Neutrophil (primary cell): ENCODE data around the gene MCRS1.

Experiments used
- H3K27ac ChIP-seq: fragments of 200-600 bp; sonication (generic); 2 replicates; pipeline ENCODE4 v1.5.1; 2016; ENCODE audit warnings: mild to moderate bottlenecking, moderate library complexity
- H3K27me3 ChIP-seq: fragments of 200-600 bp; sonication (generic); 2 replicates; pipeline ENCODE4 v1.6.0; 2016; ENCODE audit warnings: mild to moderate bottlenecking
- H3K36me3 ChIP-seq: fragments of 200-600 bp; sonication (generic); 2 replicates; pipeline ENCODE4 v1.5.1; 2017
- H3K4me1 ChIP-seq, 2 experiments: fragments of 200-600 bp in 1 of 2; sonication (generic) in 1 of 2; 1 replicate in 1 of 2; 2 replicates in 1 of 2; pipeline versions ENCODE4 v1.5.1 to v1.6.1; 2013 to 2016; ENCODE audit warnings: low read depth in 1 of 2, low read length in 1 of 2, mild to moderate bottlenecking in 1 of 2, moderate library complexity in 1 of 2; ENCODE audit not compliant: control insufficient read depth in 1 of 2, insufficient read depth in 1 of 2
- H3K4me3 ChIP-seq, 2 experiments: fragments of 200-600 bp in 1 of 2; sonication (generic) in 1 of 2; 1 replicate in 1 of 2; 2 replicates in 1 of 2; pipeline ENCODE4 v1.5.1; 2013 to 2016; ENCODE audit warnings: low read depth in 1 of 2, low read length in 1 of 2, mild to moderate bottlenecking in 1 of 2, moderate library complexity in 1 of 2
- H3K9me3 ChIP-seq: fragments of 200-600 bp; sonication (generic); 2 replicates; pipeline ENCODE4 v1.5.1; 2016
- TF ChIP-seq, protein P1 (sequence below): fragments of 200-600 bp; sonication (generic); IDR thresholded peaks from 2 replicates; pipeline ENCODE4 v1.5.1; 2016; ENCODE audit warnings: antibody characterized with exemption

The MCRS1 gene

DNA sequence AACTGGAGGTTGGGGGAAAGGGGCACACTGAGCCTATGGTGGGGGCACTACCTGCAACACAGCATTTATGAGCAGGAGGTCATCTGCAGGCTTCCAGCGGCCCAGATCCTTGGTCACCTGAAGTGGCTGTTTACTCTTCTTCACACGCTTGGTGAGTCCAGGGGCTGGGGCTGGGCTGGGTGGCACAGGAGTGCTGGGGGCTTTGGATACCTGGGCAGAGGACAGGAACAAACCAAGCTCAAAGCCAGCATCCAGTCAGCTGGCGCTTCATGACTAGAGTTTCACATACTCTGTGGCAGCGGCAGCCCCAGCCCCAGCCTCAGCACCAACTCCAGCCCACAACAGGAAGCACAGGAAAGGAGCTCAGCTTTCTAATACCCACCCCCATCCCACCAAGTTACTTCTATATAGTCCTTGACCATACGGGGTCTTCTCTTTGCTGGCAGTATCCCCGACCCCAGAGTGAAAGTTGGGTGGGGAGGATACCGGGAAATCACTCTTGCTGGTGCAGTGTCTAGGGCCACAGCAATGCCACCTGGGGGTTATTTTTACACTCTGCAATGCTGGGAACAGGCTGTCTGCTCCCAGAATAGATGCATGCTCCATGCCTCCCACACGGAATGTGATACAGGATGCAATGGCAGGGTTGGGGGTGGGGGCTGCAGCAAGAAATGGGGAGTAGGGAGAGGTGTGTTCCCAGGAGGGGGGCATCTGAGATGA is 3.1 kb downstream of the MCRS1 start:
- no peaks in the 10 kb centered on the region for H3K9me3 ChIP-seq
- TF ChIP-seq, protein P1, sequence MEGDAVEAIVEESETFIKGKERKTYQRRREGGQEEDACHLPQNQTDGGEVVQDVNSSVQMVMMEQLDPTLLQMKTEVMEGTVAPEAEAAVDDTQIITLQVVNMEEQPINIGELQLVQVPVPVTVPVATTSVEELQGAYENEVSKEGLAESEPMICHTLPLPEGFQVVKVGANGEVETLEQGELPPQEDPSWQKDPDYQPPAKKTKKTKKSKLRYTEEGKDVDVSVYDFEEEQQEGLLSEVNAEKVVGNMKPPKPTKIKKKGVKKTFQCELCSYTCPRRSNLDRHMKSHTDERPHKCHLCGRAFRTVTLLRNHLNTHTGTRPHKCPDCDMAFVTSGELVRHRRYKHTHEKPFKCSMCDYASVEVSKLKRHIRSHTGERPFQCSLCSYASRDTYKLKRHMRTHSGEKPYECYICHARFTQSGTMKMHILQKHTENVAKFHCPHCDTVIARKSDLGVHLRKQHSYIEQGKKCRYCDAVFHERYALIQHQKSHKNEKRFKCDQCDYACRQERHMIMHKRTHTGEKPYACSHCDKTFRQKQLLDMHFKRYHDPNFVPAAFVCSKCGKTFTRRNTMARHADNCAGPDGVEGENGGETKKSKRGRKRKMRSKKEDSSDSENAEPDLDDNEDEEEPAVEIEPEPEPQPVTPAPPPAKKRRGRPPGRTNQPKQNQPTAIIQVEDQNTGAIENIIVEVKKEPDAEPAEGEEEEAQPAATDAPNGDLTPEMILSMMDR, result no peak
- peaks cover 16 to 21% of the 10 kb centered on the region in 2 experiments for H3K4me1 ChIP-seq
- no peak overlapping the region for H3K27ac ChIP-seq
- H3K27me3 ChIP-seq, result no peaks in the 10 kb centered on the region
- H3K4me3 ChIP-seq, result no peak overlapping the region
- H3K36me3 ChIP-seq, result peaks cover 63% of the 10 kb centered on the region

DNA sequence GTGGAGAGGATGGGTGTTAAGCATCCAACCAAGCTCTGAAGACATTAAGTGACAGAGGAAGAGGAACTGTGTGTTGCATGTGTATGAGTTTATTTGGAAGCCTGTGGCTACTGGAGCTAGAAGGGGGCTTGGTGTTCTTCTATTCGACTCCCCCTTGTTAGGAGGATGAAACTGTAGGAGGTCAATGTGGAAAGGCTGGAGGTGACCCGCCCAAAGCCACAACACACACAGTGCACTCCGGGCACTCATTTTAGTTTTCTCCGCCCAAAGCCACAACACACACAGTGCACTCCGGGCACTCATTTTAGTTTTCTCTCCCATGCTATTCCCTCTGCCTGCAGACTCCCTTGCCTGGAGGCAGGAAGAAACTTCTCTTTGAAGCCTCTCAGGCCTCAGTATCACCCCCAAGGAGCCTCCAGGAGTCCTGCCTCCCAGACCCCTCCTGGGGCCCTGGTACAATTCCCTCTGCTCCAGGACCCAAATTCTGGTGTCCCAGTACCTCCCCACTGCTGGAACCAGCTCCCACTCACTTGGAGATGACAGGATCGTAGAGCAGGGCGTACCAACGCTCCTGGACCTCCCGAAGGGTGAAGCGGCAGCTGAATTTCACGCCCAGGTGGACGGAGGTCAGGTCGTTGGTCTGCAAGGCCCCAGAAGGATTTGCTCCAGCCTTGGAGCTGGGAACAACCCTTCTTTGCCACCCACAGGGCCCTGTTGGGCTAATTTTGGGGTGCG is 3.8 kb downstream of the MCRS1 start:
- peaks cover 16 to 21% of the 10 kb centered on the region in 2 experiments for H3K4me1 ChIP-seq
- peaks cover 70% of the 10 kb centered on the region for H3K36me3 ChIP-seq
- TF ChIP-seq, protein P1, result no peak
- H3K27me3 ChIP-seq, result no peaks in the 10 kb centered on the region
- no peak overlapping the region for H3K4me3 ChIP-seq
- no peak overlapping the region for H3K27ac ChIP-seq
- no peaks in the 10 kb centered on the region for H3K9me3 ChIP-seq

DNA sequence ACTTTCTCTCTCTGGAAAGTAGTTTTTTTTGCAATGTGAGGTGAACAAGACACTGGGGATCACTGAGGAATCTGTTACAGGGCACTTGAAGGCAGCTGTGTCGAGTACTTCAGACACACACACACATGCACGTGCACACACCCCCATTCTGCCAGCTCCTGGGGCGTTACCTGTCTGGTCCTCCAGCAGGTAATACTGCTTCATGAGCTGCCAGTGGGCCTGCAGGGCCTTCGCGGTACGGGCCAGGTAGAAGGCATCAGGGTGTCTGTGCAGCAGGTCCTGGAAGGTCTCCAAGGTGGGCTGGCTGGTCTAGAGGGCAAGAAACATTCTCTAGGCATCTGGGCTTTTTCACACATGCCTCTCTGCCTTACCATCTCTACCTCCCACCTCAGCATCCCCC is 5.1 kb downstream of the MCRS1 start:
- Histone ChIP-seq H3K4me3 (no peak overlapping the region), H3K36me3 (peaks cover 83% of the 10 kb centered on the region), H3K4me1 (peaks cover 8 to 13% of the 10 kb centered on the region in 2 experiments), H3K9me3 (no peaks in the 10 kb centered on the region), H3K27ac (no peak overlapping the region), H3K27me3 (no peaks in the 10 kb centered on the region)
- TF ChIP-seq, protein P1, result no peak

DNA sequence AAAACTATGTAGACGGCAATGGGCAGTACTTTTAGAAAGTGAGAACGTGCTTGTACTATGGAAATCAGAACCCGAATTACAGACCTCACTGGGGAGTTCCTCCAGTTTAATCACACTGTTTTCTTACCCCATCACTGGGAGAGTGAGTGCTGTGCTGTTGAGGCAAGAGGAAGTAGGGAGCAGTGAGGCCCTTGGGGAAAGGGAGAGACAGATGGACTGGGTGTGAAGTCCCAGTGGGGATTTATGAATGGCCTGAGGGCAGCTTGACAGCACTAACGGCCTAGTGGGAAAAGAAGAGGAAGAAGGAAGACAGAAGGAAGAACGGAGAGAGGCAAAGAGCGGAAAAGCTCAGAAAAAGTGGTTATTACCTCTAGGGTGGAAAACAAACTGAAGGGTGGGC is 5.7 kb downstream of the MCRS1 start:
- TF ChIP-seq, protein P1, result no peak
- H3K4me3 ChIP-seq, result no peak overlapping the region
- H3K36me3 ChIP-seq, result peaks cover 89% of the 10 kb centered on the region

DNA sequence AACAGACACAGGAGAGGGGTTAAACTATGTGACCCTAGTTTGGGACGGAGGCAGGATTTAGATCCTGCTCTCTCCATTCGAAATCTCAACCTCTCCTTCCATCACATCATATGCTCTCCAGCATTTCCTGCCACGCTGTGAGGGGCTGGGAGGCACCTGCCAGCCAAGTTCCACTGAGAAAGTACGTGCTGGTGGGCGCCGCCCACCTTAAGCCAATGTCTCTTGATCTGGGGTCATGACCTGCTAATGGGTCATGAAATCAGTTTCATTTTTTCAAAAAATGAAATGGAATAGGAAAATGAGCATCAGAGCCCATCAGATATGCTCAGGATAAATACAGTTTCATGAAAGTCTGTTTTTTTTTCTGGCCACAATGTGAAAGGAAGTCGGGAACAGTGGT is 7.2 kb downstream of the MCRS1 start:
- TF ChIP-seq, protein P1, result no peak
- Histone ChIP-seq H3K27me3 (no peaks in the 10 kb centered on the region), H3K27ac (no peak overlapping the region), H3K36me3 (peaks cover 100% of the 10 kb centered on the region), H3K4me3 (no peak overlapping the region), H3K9me3 (no peaks in the 10 kb centered on the region), H3K4me1 (no peaks in the 10 kb centered on the region)

More for the DNA sequence above, 5.7 kb downstream of the MCRS1 start:
- H3K4me1 ChIP-seq, result peaks cover 4 to 10% of the 10 kb centered on the region in 2 experiments
- no peaks in the 10 kb centered on the region for H3K27me3 ChIP-seq
- no peaks in the 10 kb centered on the region for H3K9me3 ChIP-seq
- no peak overlapping the region for H3K27ac ChIP-seq
